HCT116 (cell line): Measurements from ENCODE around the gene SLC5A2. TPM values are rescaled to one million over a fixed set of nuclear protein-coding genes. Genes with fewer than 3 reads are reported as not detected.
"Not testable (repeated sequence)": the region's sequence is repeated elsewhere in the genome, so short reads cannot be mapped to it uniquely, and the experiment has no call there.

Experiments
- ATAC-seq: fragments of 200-7000 bp; cut with Tn5 transposase; 2 replicates; pipeline ENCODE4 v1.9.1; 2020; ENCODE audit warnings: mild to moderate bottlenecking, moderate library complexity
- BruUV-seq: library from RNA; stranded (reverse); fragments of 400-500 nt; replicated peaks from 2 replicates; lab custom pipeline; 2021; lab: Mats Ljungman, UMichigan
- CTCF ChIA-PET: fragments of 300-600 bp; sonication (Branson Sonifier 250); formaldehyde crosslinking; loops from one replicate; lab custom pipeline; 2021; ENCODE audit warnings: antibody characterized with exemption; lab: Charles Lee
- POLR2A ChIA-PET: fragments of 300-600, 350-600 bp; sonication (Branson Sonifier 250); formaldehyde crosslinking; loops from one replicate; lab custom pipeline; 2021; ENCODE audit warnings: antibody characterized with exemption; lab: Charles Lee
- RAD21 ChIA-PET, 2 experiments: fragments of 300-600 bp; sonication (Branson Sonifier 250); formaldehyde crosslinking; loops; one replicate each; lab custom pipeline; 2023; ENCODE audit warnings: low total read pairs in 2 of 2; ENCODE audit not compliant: uncharacterized antibody in 2 of 2, unreplicated experiment in 2 of 2, low non-redundant PET in 1 of 2; lab: Charles Lee
- DNase-seq: peaks from one replicate; pipeline ENCODE4 v3.0.0-alpha.2; 2010; ENCODE audit warnings: low read depth, low spot score
- H2AFZ ChIP-seq: fragments of 200-600 bp; shearing (Covaris generic), sonication (generic); 2 replicates; pipeline ENCODE4 v1.6.1; 2017; ENCODE audit warnings: low read depth, mixed run types, mixed read lengths, antibody characterized with exemption, low read length; ENCODE audit not compliant: poor library complexity, severe bottlenecking
- H3K27ac ChIP-seq: 2 replicates; pipeline ENCODE4 v1.5.1; 2012; ENCODE audit warnings: low read depth, low read length
- H3K27me3 ChIP-seq: fragments of 200-600 bp; sonication (generic); 2 replicates; pipeline ENCODE4 v1.6.1; 2016; ENCODE audit warnings: mixed run types, low read length, mixed read lengths; ENCODE audit not compliant: insufficient read depth
- H3K36me3 ChIP-seq, 2 experiments: fragments of 200-500 bp in 1 of 2; fragments of 200-600 bp in 1 of 2; sonication (Bioruptor generic) in 1 of 2; sonication (generic) in 1 of 2; 2 replicates each; pipeline versions ENCODE4 v1.5.1 to v1.6.1; 2014 to 2016; ENCODE audit warnings: low read length in 2 of 2, inconsistent platforms in 1 of 2, mixed read lengths in 1 of 2, mixed run types in 1 of 2; ENCODE audit not compliant: insufficient read depth in 2 of 2, control insufficient read depth in 1 of 2
- H3K4me1 ChIP-seq, 2 experiments: fragments of 200-600 bp in 1 of 2; sonication (generic) in 1 of 2; 2 replicates each; pipeline versions ENCODE4 v1.5.1 to v1.6.1; 2012 to 2017; ENCODE audit warnings: low read length in 2 of 2, inconsistent platforms in 1 of 2, mild to moderate bottlenecking in 1 of 2, mixed read lengths in 1 of 2, mixed run types in 1 of 2, moderate library complexity in 1 of 2; ENCODE audit not compliant: insufficient read depth in 2 of 2, control insufficient read depth in 1 of 2
- H3K4me2 ChIP-seq: fragments of 200-600 bp; sonication (generic); 2 replicates; pipeline ENCODE4 v1.6.1; 2017; ENCODE audit warnings: mixed run types, low read length, mixed read lengths
- H3K4me3 ChIP-seq, 2 experiments: fragments of 200-600 bp in 1 of 2; sonication (generic) in 1 of 2; replicated peaks in 1 of 2; 2 replicates each; pipeline ENCODE4 v1.5.1; 2011 to 2016; ENCODE audit warnings: low read length in 2 of 2, control low read depth in 1 of 2, low read depth in 1 of 2, mild to moderate bottlenecking in 1 of 2, mixed read lengths in 1 of 2, mixed run types in 1 of 2
- H3K79me2 ChIP-seq: fragments of 200-600 bp; sonication (generic); 2 replicates; pipeline ENCODE4 v1.6.1; 2017; ENCODE audit warnings: mild to moderate bottlenecking, mixed run types, low read length, moderate library complexity, mixed read lengths; ENCODE audit not compliant: insufficient read depth
- H3K9ac ChIP-seq: fragments of 200-600 bp; sonication (generic); 2 replicates; pipeline ENCODE4 v1.6.1; 2016; ENCODE audit warnings: low read length, mixed read lengths
- H3K9me2 ChIP-seq: fragments of 200-600 bp; sonication (generic), shearing (Covaris generic); 2 replicates; pipeline ENCODE4 v1.6.1; 2017; ENCODE audit warnings: mixed run types, mild to moderate bottlenecking, moderate library complexity; ENCODE audit not compliant: insufficient read depth
- H3K9me3 ChIP-seq, 2 experiments: fragments of 200-500 bp in 1 of 2; fragments of 200-600 bp in 1 of 2; sonication (Bioruptor generic) in 1 of 2; sonication (generic) in 1 of 2; 2 replicates each; pipeline ENCODE4 v1.6.1; 2014 to 2017; ENCODE audit warnings: low read length in 2 of 2, mixed read lengths in 2 of 2, inconsistent platforms in 1 of 2, low read depth in 1 of 2, mild to moderate bottlenecking in 1 of 2, mixed run types in 1 of 2, moderate library complexity in 1 of 2; ENCODE audit not compliant: control insufficient read depth in 1 of 2, insufficient read depth in 1 of 2
- H4K20me1 ChIP-seq: fragments of 200-600 bp; sonication (generic), shearing (Covaris generic); 2 replicates; pipeline ENCODE4 v1.6.1; 2017; ENCODE audit warnings: mixed run types, mild to moderate bottlenecking, moderate library complexity; ENCODE audit not compliant: insufficient read depth
- FOSL1 ChIP-seq: IDR thresholded peaks from 2 replicates; pipeline ENCODE4 v1.6.1; 2012; ENCODE audit warnings: low read depth
- POLR2A ChIP-seq: IDR thresholded peaks from 2 replicates; pipeline ENCODE4 v1.7.0; 2011; ENCODE audit warnings: borderline replicate concordance; ENCODE audit not compliant: insufficient read depth, insufficient read length; ENCODE audit errors: extremely low read depth
- YY1 ChIP-seq: IDR thresholded peaks from 2 replicates; pipeline ENCODE4 v1.6.1; 2011; ENCODE audit warnings: low read length, low read depth, moderate library complexity, mild to moderate bottlenecking; ENCODE audit not compliant: insufficient replicate concordance; ENCODE audit errors: extremely low read depth
- ZFX ChIP-seq: fragments of 450-650 bp; IDR thresholded peaks from 2 replicates; pipeline ENCODE4 v1.6.1; 2017
- intact Hi-C: fragments of 100-400 bp; cut with micrococcal nuclease; formaldehyde crosslinking; loops from 2 replicates; pipeline ENCODE4 v1.10.0; 2022
- total RNA-seq: library from RNA; stranded (reverse); gene quantifications from one replicate; pipeline ENCODE4 v1.2.1, GENCODE V29; 2021; ENCODE audit not compliant: unreplicated experiment
- TF ChIP-seq, protein P1 (sequence below): IDR thresholded peaks from 2 replicates; pipeline ENCODE4 v1.6.1; 2012

Gene SLC5A2
- total RNA-seq, 1 experiment from 2014 or later: 0.10 TPM

DNA sequence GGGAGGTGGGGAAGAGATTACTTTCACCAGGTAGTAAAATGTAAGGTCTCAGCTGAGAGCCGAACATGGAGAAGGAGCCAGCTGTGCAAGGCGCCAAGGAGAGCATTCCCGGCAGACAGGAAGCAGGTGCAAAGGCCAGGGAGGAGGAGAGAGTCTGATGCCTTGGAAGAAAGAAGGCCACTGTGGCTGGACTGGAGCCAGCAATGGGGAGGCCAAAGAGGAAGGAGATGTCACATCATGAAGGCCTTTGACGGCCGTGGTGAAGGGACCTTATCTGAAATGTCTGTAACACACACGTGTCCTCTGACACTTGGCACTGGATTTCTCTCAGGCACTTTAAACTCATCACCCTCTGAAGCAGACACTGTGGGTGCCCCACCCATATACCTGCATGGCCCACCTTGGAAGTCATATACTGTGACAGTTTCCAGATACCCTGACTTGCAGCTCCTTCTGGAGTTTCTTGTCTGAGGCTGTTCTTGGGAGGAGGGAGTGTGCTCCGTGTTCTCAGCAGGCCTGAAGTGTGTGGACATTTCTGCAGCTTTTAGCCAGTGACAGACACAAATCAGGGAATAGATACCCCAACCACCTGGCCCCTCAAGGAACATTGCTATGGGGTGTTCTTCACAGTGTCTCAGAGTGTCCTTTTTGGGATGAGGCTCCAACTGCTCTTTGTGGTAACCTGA, 1.9 kb upstream of the SLC5A2 start:
- no peak overlapping the region for H2AFZ ChIP-seq
- ChIA-PET POLR2A (no interaction called here), CTCF (interaction anchor here (1.1 kb wide), 1 partner anchor 8 kb away, joined by 3 read pairs; no protein-coding TSS in a partner anchor)
- no peak overlapping the region for H3K4me2 ChIP-seq
- H4K20me1 ChIP-seq: no peaks in the 10 kb centered on the region
- H3K79me2 ChIP-seq: no peaks in the 10 kb centered on the region
- no peak overlapping the region for H3K4me3 ChIP-seq
- peaks cover 11 to 30% of the 10 kb centered on the region in 2 experiments; a peak in 3 of 4 replicates for H3K4me1 ChIP-seq
- BruUV-seq: no TSS peak
- H3K27ac ChIP-seq: no peak overlapping the region
- H3K9me3 ChIP-seq: no peaks in the 10 kb centered on the region
- H3K27me3 ChIP-seq: no peaks in the 10 kb centered on the region
- intact Hi-C loops: no loop called here
- no peaks in the 10 kb centered on the region for H3K9me2 ChIP-seq
- TF ChIP-seq ZFX (no peak), FOSL1 (no peak), POLR2A (no peak), YY1 (no peak)
- TF ChIP-seq, protein P1, sequence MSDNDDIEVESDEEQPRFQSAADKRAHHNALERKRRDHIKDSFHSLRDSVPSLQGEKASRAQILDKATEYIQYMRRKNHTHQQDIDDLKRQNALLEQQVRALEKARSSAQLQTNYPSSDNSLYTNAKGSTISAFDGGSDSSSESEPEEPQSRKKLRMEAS: no peak
- TF ChIP-seq, all 23 proteins: peak for 0
- DNase-seq: no peak
- no peak for ATAC-seq
- Histone ChIP-seq H3K9ac (no peak overlapping the region), H3K36me3 (no peaks in the 10 kb centered on the region)
- RAD21 ChIA-PET: no interaction called here

DNA sequence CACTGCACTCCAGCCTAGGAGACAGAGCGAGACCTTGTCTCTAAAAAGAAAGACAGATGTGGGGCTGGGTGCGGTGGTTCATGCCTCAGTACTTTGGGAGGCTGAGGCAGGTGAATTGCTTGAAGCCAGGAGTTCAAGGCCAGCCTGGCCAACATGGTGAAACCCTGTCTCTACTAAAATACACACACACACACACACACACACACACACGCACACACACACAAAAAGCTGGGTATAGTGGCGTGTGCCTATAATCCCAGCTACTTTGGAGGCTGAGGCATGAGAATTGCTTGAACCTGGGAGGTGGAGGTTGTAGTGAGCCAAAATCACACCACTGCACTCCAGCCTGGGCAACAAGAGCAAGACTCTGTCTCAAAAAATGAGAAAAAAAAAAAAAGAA, 1.1 kb downstream of the SLC5A2 start:
- H3K27ac ChIP-seq, H4K20me1 ChIP-seq, H3K9me3 ChIP-seq, CTCF ChIA-PET, H3K27me3 ChIP-seq, H3K79me2 ChIP-seq, H3K9ac ChIP-seq, H3K9me2 ChIP-seq, H2AFZ ChIP-seq, H3K36me3 ChIP-seq, BruUV-seq, intact Hi-C loops, H3K4me2 ChIP-seq, POLR2A ChIA-PET, H3K4me3 ChIP-seq, RAD21 ChIA-PET, DNase-seq, ATAC-seq: not testable (repeated sequence)
- peaks cover 7 to 20% of the 10 kb centered on the region in 2 experiments; a peak in 3 of 4 replicates for H3K4me1 ChIP-seq
